Activated CD4-positive, alpha-beta T cell treated with anti-CD3 and anti-CD28 coated beads, Interleukin-2, amount 50 U/mL, for 48 hours (primary cell): ENCODE measurements around the gene NCF4.

Experiments
- DNase-seq, 2 experiments: peaks; one replicate each; pipeline ENCODE4 v3.0.0-alpha.2; 2020

NCF4 gene

DNA sequence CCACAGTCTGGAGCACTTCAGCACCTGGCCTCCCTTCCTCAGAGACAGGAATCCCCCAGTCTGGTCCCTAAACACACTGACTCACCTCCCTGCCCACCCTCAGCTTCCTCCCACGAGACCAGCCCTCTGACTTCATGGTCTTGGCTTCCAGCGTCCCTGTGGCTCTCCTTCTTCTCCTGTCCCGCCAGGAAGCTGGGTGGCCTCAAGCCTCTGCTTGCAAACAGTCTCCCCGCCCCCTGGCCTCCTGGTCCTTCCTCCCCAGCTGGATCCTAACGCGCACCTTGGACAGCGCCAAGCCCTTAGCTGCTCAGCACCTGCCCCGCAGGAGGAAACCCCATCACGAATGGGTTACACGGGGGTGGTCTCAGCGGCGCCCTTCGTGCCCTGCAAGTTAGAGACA, 4.5 kb downstream of the NCF4 start:
- no peak for DNase-seq

GRCh38 chr22:36867695-36868094, 6.9 kb downstream of the NCF4 start:
- no peak for DNase-seq

- no peak for DNase-seq
Observed at GRCh38 chr22:36868546-36869181, 7.9 kb downstream of the NCF4 start.

DNA sequence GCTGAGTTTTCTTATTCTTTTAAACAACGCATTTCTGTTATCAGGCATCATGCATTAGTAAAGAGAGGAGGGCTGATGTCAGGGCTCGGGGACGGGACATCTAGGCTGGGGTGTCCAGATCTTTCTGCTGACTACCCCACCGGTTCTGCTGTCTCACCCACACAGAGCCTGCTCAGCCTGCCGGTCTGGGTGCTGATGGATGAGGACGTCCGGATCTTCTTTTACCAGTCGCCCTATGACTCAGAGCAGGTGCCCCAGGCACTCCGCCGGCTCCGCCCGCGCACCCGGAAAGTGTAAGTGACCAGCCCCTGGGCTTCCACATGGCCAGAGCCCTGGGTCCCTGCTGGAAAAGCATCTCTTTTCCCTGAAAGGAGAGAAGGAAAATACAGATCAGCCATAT, 9.4 kb downstream of the NCF4 start:
- DNase-seq: no peak

- DNase-seq: no peak
Observed at GRCh38 chr22:36871669-36872081, 10.9 kb downstream of the NCF4 start.

GRCh38 chr22:36872084-36872483, 11.3 kb downstream of the NCF4 start:
- DNase-seq: no peak

DNA sequence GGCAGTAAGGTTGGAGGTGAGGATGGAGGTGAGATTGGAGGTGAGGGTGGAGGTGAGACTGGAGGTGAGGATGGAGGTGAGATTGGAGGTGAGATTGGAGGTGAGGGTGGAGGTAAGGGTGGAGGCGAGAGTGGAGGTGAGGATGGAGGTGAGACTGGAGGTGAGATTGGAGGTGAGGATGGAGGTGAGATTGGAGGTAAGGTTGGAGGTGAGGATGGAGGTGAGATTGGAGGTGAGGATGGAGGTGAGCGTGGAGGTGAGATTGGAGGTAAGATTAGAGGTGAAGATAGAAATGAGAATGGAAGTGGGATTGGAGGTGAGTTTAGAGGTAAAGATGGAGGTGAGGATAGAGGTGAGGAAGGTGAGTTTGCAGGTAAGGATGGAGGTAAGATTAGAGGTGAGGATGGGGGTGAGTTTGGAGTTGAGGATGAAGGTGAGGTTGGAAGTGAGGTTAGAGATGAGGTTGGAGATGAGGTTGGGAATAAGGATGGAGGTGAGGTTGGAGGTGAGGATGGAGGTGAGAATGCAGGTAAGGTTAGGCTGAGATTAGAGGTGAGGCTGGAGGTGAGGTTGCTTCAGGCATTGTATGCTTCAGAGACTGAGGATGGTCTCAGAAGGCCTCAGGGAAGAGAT, 12.2 kb downstream of the NCF4 start:
- DNase-seq: no peak

DNA sequence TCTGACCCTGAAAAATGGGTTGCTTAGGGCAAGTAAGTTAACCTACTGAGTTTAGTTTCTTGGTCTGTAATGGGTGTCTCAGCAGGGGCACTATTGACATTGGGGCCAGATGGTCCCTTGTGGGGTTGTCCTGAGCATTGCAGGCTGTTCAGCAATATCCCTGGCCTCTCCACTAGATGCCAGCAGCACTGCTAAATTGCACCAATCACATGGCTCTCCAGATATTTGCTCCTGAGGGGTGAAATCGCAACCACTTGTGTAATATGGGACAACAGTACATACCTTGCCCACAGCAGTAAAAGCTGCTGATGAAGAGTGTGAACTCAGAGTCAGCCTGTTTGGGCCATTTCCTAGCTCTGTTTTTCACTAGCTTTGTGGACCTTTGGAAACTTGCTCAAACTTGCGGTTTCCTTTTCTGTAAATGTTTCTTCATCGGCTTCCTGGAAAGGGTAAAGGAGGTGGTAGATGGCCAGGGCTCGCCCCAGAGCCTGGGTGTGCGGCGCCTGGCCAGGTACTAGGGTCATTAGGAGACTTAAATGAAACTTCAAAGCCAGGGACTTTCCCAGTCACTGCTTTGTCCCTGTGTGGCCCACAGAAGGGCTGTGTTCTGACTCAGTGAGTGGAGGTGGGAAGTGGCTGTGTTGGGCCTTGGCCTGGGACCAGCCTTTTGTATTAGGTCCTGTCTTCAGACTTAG, 13.0 kb downstream of the NCF4 start:
- peak; percentile 48 to 66 for DNase-seq

GRCh38 chr22:36874309-36874696, 13.5 kb downstream of the NCF4 start:
- no peak for DNase-seq

GRCh38 chr22:36874736-36875135, 13.9 kb downstream of the NCF4 start:
- DNase-seq: no peak

GRCh38 chr22:36875741-36876140, 14.9 kb downstream of the NCF4 start:
- no peak for DNase-seq

DNA sequence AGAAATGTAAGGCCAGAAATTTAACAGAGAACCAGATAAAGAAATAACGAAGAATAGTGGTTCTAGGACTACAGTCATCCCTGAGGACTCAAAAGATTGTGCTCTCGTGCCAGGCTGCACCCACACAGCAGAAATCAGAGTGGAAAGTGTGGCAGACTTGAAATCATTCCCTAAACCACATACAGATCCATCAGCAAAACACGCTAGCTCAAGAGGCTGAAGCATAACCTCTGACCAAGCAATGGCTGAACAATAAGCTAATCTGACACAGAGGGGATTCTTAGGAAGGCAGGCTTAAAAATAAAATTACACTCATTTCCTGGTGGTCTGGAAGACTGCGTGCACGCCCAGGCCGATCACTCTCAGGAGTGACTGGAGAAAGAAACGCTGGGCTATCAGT, 19.0 kb downstream of the NCF4 start:
- DNase-seq: no peak

GRCh38 chr22:36881504-36882245, 20.9 kb downstream of the NCF4 start:
- DNase-seq: no peak

DNA sequence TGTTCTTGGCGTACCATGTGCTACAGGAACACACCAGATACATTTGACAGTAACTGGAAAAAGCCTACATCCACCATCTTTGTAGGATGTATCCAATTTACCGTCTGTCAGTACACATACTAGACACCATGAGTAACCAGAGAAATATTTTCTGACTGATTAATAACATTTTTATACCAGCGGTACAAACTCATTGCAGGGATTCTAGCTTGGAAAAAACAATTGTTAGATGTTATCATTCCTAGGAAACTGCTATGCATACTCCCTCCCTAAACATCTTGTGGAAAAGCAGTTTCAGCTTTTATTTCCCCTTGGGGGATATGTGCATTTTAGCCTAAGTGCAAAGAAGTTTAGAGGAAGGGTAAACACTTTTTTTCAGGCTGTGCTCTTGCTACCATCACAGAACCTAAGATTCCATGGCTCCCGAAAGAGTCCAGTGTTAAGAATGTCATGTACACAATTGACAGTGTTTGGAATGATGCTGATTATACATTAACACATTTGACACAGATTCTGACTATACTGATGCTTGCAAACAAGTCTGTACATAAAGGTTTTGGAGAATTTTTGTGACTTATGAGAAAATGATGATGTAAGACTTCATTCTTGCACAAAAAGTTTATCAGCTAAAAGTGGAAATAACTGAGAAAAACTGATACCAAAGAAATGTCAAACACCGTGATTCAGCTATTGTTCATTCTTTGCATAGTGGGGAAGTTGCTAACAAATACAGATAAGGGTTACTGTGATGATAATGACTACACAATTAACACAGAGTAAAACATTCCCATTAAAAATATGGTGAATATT, 23.7 kb downstream of the NCF4 start:
- no peak for DNase-seq

GRCh38 chr22:36885474-36885873, 24.7 kb downstream of the NCF4 start:
- DNase-seq: no peak

DNA sequence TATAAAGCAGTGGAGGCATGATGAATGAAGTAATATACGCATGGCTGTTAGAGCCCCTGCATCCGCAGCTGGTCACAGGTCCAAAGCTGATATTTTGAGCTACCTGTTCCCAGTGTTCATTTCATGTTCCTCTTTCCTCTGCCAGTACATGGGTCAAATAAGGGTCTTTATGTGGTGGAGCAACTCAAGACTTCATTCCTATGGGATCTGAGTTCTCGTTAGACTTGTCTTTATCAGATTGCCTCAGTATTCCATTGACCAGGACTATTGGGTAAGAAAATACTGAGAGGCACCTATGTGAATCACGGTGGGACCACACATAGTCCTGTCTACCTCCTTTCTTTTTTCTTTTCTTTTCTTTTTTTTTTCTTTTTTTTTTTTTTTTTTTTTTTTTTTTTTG, 25.2 kb downstream of the NCF4 start:
- DNase-seq: no peak

DNA sequence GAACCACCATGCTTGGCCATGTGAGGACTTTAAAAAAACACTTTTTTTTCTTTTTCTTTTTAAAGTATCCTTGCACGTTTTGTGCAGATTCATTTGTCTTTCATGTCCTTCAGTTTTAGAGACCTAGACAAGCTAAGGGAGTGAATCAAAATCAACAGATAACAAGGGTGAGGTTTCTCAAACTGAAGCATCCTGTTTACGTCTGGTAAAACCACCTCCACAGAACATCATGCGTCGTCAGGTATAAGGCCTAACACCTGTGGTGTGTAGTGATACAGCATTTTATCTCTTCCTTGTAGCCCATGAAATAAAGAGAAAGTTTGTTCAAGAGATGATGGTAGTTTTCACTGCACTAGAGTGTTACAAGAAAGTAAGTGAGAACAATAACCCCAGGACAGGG, 26.4 kb downstream of the NCF4 start:
- DNase-seq: no peak

- DNase-seq: no peak
Observed at GRCh38 chr22:36891646-36892045, 30.8 kb downstream of the NCF4 start.

DNA sequence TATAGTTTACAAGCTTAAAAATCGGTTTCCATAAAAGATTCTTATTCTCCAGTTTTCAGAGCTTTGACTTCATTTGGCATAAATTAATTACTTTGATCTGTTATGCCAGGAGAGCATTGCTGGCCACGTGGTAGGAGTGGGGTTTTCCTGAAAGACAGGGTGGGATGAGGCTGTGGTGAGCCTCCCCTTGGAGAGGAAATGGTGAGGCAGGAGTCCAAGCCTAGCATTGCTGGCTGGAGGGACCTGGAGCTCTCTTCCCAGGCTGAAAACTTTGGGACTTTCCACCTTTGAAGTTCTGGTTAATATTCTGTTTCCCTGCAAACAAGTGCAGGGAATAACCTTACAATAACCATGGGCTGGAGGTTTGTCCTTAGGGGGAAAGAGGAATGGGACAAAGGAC, 31.5 kb downstream of the NCF4 start:
- DNase-seq: no peak

- DNase-seq: no peak
Observed at GRCh38 chr22:36893262-36893661, 32.5 kb downstream of the NCF4 start.

DNA sequence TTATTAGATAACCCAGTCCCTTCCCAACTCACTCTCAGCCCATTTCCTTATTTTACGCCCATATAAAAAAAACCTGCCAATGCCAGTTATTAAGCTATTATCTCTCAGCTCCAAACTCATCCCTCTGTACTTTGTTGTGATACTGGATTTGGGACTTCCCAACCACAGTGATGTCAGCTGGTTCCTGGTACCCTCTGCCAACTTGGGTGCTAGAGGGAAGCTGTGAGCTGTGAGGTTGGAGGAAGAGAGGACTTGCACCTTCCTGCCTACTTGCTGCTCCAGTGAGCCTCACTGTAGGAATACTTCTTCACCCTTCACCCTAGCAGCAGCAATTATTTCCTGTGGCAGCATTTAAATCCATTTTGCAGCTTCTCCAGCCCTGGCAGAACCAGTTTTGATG, 33.5 kb downstream of the NCF4 start:
- DNase-seq: no peak

GRCh38 chr22:36897611-36898010, 36.8 kb downstream of the NCF4 start:
- no peak for DNase-seq

- no peak for DNase-seq
Observed at GRCh38 chr22:36898690-36899089, 37.9 kb downstream of the NCF4 start.
